ENCODE measurements around the gene CAMK1D.

The CAMK1D gene

DNA sequence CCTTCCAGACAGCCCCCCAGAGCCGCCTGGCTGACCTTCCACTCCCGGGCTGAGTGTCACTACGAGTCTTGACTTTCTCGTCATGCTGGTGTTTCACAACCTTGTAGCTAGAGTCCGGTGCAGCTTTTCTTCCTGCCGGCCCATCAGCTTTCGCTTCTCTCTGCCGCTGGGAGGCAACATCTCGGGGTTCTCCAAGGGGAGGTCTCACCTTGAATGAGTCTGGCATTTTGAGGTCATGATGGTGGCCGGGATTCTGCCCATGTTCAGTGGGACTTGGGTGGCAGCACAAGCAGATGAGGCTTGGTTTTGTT lies 285.2 kb downstream of the CAMK1D start:
- no peak for DNase-seq

DNA sequence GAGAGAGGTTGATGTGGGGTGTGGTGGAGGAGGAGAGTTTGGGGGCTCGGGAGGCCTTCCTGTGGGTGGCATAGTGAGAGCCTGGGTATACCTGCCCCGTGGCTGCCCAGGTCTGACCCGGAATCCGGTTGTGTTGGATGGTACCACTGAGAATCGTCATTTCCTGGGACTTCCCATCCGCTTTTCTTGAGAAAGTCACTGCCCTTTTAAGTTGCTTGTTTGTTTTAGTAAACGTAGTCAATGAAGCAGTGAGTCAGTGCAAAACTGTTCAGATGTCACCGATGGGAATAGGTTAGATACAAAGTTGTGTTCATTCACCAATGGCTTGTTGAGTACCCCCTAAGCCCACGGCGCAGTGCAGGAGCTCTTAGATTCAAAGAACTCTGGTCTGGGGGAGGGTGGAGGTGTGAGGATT lies 285.8 kb downstream of the CAMK1D start:
- peak; percentile 10 for DNase-seq

DNA sequence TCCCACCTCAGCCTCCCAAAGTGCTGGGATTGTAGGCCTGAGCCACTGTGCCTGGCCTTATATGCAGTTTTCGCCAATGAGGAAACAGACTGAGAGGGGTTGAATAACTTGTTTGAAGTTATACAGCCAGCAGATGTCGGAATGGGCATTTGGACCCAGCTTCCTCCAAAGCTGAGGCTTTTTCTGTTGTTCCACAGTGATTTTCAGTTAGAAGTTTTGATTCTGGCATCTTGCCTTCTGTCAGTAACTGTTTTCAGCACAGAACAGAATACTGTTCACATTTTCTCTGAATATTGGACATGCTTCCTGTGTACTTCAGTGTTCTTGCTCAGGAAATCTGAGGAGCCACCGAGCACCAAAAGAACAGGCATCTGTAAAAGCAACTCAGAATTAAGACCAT lies 287.2 kb downstream of the CAMK1D start:
- DNase-seq: no peak

DNA sequence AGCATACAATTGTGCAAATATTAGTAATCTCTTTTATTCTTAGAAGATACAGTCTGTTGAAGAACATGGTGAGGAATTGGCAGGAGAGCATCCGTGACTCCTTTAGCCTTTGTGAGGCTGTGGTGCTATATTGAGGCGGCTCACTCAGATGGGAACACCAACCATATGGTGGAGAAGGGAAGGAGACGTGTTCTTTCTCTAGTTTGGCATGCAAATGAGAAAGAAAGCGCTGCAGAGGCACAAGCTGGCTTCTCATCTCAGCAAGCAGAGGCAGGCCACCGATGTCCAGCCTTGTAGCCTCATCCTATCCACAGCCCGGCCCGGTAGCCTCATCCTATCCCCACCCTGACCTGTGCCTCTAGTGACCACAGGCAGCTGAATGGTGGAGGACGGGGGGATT lies 288.3 kb downstream of the CAMK1D start:
- no peak for DNase-seq

DNA sequence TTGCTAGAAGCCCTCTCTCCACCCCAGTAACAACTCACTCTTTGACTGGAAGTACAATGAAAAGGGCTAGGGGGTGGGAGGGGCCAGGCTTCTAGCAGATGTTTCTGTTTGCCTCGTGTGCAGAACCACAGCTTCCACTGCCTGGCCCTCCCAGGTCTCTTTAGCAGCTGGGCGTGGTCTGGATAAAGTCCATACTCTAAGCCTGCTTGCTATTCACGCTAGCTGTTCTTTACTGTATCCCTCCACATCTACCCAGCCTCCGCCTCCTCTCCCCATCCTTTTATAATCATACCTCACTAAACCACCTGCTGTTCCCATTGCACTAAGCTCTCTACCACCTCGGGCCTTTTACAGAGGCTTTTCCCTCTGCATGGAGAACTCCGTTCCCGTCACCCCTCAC lies 288.8 kb downstream of the CAMK1D start:
- peak; percentile 13 for DNase-seq

GRCh38 chr10:12638781-12639180 lies 289.4 kb downstream of the CAMK1D start:
- no peak for DNase-seq

GRCh38 chr10:12639996-12640944 lies 290.9 kb downstream of the CAMK1D start:
- no peak for DNase-seq

GRCh38 chr10:12642036-12642435 lies 292.7 kb downstream of the CAMK1D start:
- DNase-seq: no peak

- DNase-seq: no peak
These were observed 293.9 kb downstream of the CAMK1D start for GRCh38 chr10:12643279-12643678.

- DNase-seq: peak; percentile 34
These were observed 295.2 kb downstream of the CAMK1D start for GRCh38 chr10:12644380-12645144.

DNA sequence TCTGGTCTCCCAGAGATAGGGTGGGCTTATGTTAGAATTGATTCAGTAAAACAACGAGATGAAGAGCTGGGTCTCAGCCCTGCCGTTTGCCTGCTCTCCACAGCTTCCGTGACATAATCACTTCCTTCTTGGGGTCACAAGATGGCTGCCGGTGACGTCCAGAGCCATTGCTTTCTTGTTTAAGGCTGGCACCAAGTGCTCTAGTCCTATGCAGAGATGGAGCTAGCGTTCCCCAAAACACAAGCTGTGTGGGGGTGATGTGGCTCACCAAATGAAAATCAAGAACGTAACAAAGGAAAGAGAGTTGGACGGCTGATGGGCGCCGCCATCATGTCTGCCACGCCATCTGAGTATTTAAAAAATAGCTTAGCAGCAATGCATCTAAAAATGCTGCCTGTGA lies 296.1 kb downstream of the CAMK1D start:
- no peak for DNase-seq

- no peak for DNase-seq
These were observed 299.8 kb downstream of the CAMK1D start for GRCh38 chr10:12649012-12649584.

DNA sequence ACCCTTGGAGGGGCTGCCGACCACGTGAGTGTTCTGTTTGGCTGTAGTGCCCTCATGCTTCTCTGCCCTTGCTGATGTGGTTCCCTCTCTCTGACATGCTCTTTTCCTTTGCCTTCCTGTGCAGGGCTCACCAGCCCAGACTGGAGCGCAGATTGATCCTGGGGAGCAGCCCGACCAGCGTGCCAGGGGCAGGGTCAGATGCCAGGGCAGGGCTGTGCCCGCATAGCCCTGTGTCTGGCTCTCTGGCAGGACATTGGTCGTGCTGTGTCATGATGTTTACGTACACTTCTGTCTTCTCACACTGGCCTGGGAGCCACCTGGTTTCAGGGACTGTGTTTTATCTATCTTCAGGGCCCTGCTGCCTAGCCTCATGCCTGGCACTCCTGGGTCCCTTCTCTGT lies 300.8 kb downstream of the CAMK1D start:
- no peak for DNase-seq

DNA sequence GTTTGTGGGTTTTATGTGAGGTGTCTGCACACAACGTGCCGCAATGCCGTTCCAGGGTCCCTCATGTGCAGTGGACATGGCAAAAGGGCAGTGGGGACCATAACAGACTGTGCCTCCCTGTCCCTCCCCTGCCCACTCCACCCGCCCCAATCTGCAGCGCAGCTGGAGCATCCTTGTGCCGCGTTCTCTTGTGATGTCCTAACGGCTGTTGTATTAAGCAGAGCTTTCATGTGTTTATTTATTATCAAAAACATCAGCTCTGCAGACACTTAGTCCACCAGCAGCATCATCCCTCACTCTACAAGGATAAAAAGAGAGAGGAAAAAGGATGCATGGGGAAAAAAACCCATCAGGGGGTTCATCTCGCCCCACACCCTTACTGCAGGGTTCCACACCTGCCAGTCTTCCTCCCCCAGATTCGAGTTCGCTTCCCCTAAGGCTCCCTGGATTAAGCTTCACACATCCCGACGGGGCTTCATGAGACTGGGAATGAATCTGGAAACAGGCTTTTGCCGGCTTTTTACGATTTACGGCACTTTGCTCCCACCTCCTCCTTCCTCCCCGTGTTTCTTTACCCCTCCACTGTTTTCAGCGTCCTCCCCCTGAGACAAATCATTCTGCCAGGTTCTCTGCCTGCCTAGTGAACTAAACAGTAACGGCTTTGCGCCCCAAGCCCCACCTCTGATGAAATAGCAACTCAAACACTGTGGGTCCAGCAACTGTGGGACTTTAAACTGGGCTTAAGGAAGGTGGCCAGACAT lies 301.4 kb downstream of the CAMK1D start:
- DNase-seq: no peak

DNA sequence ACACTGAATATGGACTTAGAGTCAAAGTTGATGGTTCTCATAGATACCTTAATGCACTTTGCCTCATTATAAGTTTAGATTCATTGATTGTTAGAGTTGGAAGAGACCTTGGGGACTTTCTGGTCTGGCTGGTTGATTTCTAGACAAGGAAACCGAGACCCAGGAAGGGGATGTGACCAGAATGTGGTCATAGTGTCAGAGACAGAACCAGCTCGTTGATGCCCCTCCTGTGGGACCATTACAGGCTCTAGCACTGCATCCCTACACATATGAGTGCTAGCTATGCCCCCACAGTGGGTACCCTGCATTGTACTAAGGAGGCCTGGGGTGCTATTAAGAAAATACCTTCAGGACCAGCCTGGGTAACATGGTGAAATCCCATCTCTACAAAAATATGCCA lies 306.6 kb downstream of the CAMK1D start:
- DNase-seq: peak; percentile 28

- peak; percentile 63 for DNase-seq
These were observed 307.3 kb downstream of the CAMK1D start for GRCh38 chr10:12656518-12657142.

- no peak for DNase-seq
These were observed 308.1 kb downstream of the CAMK1D start for GRCh38 chr10:12657489-12657888.

GRCh38 chr10:12658526-12658925 lies 309.2 kb downstream of the CAMK1D start:
- no peak for DNase-seq

- DNase-seq: no peak
These were observed 310.4 kb downstream of the CAMK1D start for GRCh38 chr10:12659706-12660105.

- no peak for DNase-seq
These were observed 311.5 kb downstream of the CAMK1D start for GRCh38 chr10:12660812-12661211.

GRCh38 chr10:12661671-12662070 lies 312.3 kb downstream of the CAMK1D start:
- no peak for DNase-seq

DNA sequence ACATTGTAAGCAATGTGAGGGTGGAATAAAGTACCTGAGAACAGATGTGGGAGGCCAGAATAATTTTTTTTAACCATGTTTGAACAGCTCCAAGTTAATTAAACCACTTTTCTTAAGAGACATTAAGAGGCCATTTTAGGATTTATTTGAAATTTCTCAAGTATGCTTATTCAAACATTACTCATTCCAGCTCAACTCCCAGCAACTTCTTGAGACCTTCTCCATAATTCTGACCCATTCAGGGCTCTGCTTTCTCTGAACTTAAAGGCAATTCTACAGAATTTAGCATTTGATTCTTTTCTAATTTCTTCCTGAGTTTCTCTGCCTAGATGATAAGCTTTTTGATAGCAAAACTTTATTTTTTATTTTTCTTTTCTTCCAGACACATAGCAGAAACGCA lies 314.5 kb downstream of the CAMK1D start:
- no peak for DNase-seq

- DNase-seq: no peak
These were observed 316.2 kb downstream of the CAMK1D start for GRCh38 chr10:12665501-12665900.

Data from activated CD4-positive, alpha-beta T cell treated with anti-CD3 and anti-CD28 coated beads, Interleukin-10, Interleukin-2, amounts not matched to agents 100 ng/mL and 50 ng/mL, durations not matched to agents 16 hours and 8 hours (primary cell).